Measurements from ENCODE around the gene IMMT. TPM values are rescaled to one million over a fixed set of nuclear protein-coding genes. Genes with fewer than 3 reads are reported as not detected.

The IMMT gene
- total RNA-seq, 8 experiments from 2014 or later, result 55.7 to 137 (median 72.7) TPM

GRCh38 chr2:86147793-86148192 lies 47.5 kb downstream of the IMMT start:
- Histone ChIP-seq H3K4me3 (no peak overlapping the region), H3K4me1 (replicated peaks in 1 of 2) (no peaks in the 10 kb centered on the region), H3K27ac (no peak overlapping the region)
- in situ Hi-C loops (cut with MboI; ENCODE audit: low pct_unique_long_range_greater_than_20kb in 2 of 9, low sequenced_read_pairs in 9 of 9, unreplicated experiment in 9 of 9), result no loop called here
- WGBS, 10 experiments, result 71 to 100% (median 100%) methylated on average over 1 to 2 of the region's 2 CpGs; no CpG with 5 or more reads in 3 of the 10 experiments
- no peak for ATAC-seq (replicated peaks in 6 of 8)

- in situ Hi-C loops (cut with MboI; ENCODE audit: low pct_unique_long_range_greater_than_20kb in 2 of 9, low sequenced_read_pairs in 9 of 9, unreplicated experiment in 9 of 9), result no loop called here
- 79 to 95% (median 92%) methylated on average over 2 to 11 of the region's 14 CpGs; no CpG with 5 or more reads in 1 of the 10 experiments for WGBS, 10 experiments
- no peak overlapping the region for H3K4me3 ChIP-seq
- H3K4me1 ChIP-seq (replicated peaks in 1 of 2), result no peaks in the 10 kb centered on the region
- ATAC-seq (replicated peaks in 6 of 8), result no peak
- H3K27ac ChIP-seq, result no peak overlapping the region
Observed at GRCh38 chr2:86143926-86144685, 51.2 kb downstream of the IMMT start.

- no peak overlapping the region for H3K4me3 ChIP-seq
- in situ Hi-C loops (cut with MboI; ENCODE audit: low pct_unique_long_range_greater_than_20kb in 2 of 9, low sequenced_read_pairs in 9 of 9, unreplicated experiment in 9 of 9), result no loop called here
- no peaks in the 10 kb centered on the region for H3K4me1 ChIP-seq (replicated peaks in 1 of 2)
- ATAC-seq (replicated peaks in 6 of 8), result no peak
- H3K27ac ChIP-seq, result no peak overlapping the region
- 0 to 100% (median 88%) methylated on average over 1 to 6 of the region's 6 CpGs; no CpG with 5 or more reads in 2 of the 10 experiments for WGBS, 10 experiments
Observed at GRCh38 chr2:86143307-86143706, 52.0 kb downstream of the IMMT start.

- in situ Hi-C loops (cut with MboI; ENCODE audit: low pct_unique_long_range_greater_than_20kb in 2 of 9, low sequenced_read_pairs in 9 of 9, unreplicated experiment in 9 of 9), result no loop called here
- Histone ChIP-seq H3K27ac (no peak overlapping the region), H3K4me3 (no peak overlapping the region), H3K4me1 (replicated peaks in 1 of 2) (no peaks in the 10 kb centered on the region)
- ATAC-seq (replicated peaks in 6 of 8), result no peak
- WGBS, 10 experiments, result 53 to 100% (median 77%) methylated on average over 1 to 3 of the region's 3 CpGs; no CpG with 5 or more reads in 2 of the 10 experiments
Observed at GRCh38 chr2:86142436-86143257, 52.6 kb downstream of the IMMT start.

- 60 to 100% (median 100%) methylated on average over 1 to 2 of the region's 4 CpGs; no CpG with 5 or more reads in 2 of the 10 experiments for WGBS, 10 experiments
- no peak for ATAC-seq (replicated peaks in 6 of 8)
- in situ Hi-C loops (cut with MboI; ENCODE audit: low pct_unique_long_range_greater_than_20kb in 2 of 9, low sequenced_read_pairs in 9 of 9, unreplicated experiment in 9 of 9), result no loop called here
- Histone ChIP-seq H3K4me3 (no peak overlapping the region), H3K27ac (no peak overlapping the region), H3K4me1 (replicated peaks in 1 of 2) (no peaks in the 10 kb centered on the region)
Observed at GRCh38 chr2:86140969-86141392, 54.3 kb downstream of the IMMT start.

- in situ Hi-C loops (cut with MboI; ENCODE audit: low pct_unique_long_range_greater_than_20kb in 2 of 9, low sequenced_read_pairs in 9 of 9, unreplicated experiment in 9 of 9), result no loop called here
- ATAC-seq (replicated peaks in 6 of 8), result no peak
- Histone ChIP-seq H3K4me1 (replicated peaks in 1 of 2) (no peaks in the 10 kb centered on the region), H3K27ac (no peak overlapping the region), H3K4me3 (no peak overlapping the region)
- 90 to 100% (median 94%) methylated on average over 1 to 4 of the region's 4 CpGs for WGBS, 10 experiments
Observed at GRCh38 chr2:86139981-86140380, 55.3 kb downstream of the IMMT start.

- no peak for ATAC-seq (replicated peaks in 6 of 8)
- no peaks in the 10 kb centered on the region for H3K4me1 ChIP-seq (replicated peaks in 1 of 2)
- no peak overlapping the region for H3K27ac ChIP-seq
- WGBS, 10 experiments, result 90 to 100% (median 97%) methylated on average over 2 to 4 of the region's 7 CpGs; no CpG with 5 or more reads in 4 of the 10 experiments
- H3K4me3 ChIP-seq, result no peak overlapping the region
- in situ Hi-C loops (cut with MboI; ENCODE audit: low pct_unique_long_range_greater_than_20kb in 2 of 9, low sequenced_read_pairs in 9 of 9, unreplicated experiment in 9 of 9), result no loop called here
Observed at GRCh38 chr2:86138736-86139625, 56.3 kb downstream of the IMMT start.

GRCh38 chr2:86136141-86136540 lies 59.1 kb downstream of the IMMT start:
- WGBS, 10 experiments, result 70 to 100% (median 83%) methylated on average over 1 to 2 of the region's 2 CpGs; no CpG with 5 or more reads in 5 of the 10 experiments
- in situ Hi-C loops (cut with MboI; ENCODE audit: low pct_unique_long_range_greater_than_20kb in 2 of 9, low sequenced_read_pairs in 9 of 9, unreplicated experiment in 9 of 9), result no loop called here
- Histone ChIP-seq H3K4me3 (no peak overlapping the region), H3K27ac (no peak overlapping the region), H3K4me1 (replicated peaks in 1 of 2) (no peaks in the 10 kb centered on the region)
- ATAC-seq (replicated peaks in 6 of 8), result no peak

- in situ Hi-C loops (cut with MboI; ENCODE audit: low pct_unique_long_range_greater_than_20kb in 2 of 9, low sequenced_read_pairs in 9 of 9, unreplicated experiment in 9 of 9), result no loop called here
- H3K4me1 ChIP-seq (replicated peaks in 1 of 2), result no peaks in the 10 kb centered on the region
- WGBS, 10 experiments, result 71 to 100% (median 100%) methylated on average over 1 to 2 of the region's 5 CpGs; no CpG with 5 or more reads in 7 of the 10 experiments
- no peak overlapping the region for H3K4me3 ChIP-seq
- peak in 1 of 8 experiments; percentile 44 for ATAC-seq (replicated peaks in 6 of 8)
- H3K27ac ChIP-seq, result no peak overlapping the region
Observed at GRCh38 chr2:86135653-86136052, 59.6 kb downstream of the IMMT start.

- H3K4me3 ChIP-seq, result no peak overlapping the region
- no peak for ATAC-seq (replicated peaks in 6 of 8)
- 80 to 100% (median 98%) methylated on average over 1 to 4 of the region's 4 CpGs; no CpG with 5 or more reads in 1 of the 10 experiments for WGBS, 10 experiments
- in situ Hi-C loops (cut with MboI; ENCODE audit: low pct_unique_long_range_greater_than_20kb in 2 of 9, low sequenced_read_pairs in 9 of 9, unreplicated experiment in 9 of 9), result no loop called here
- no peaks in the 10 kb centered on the region for H3K4me1 ChIP-seq (replicated peaks in 1 of 2)
- no peak overlapping the region for H3K27ac ChIP-seq
Observed at GRCh38 chr2:86134709-86135108, 60.6 kb downstream of the IMMT start.

GRCh38 chr2:86124683-86125082 lies 70.6 kb downstream of the IMMT start:
- ATAC-seq (replicated peaks in 6 of 8), result no peak
- Histone ChIP-seq H3K4me1 (replicated peaks in 1 of 2) (no peaks in the 10 kb centered on the region), H3K27ac (no peak overlapping the region), H3K4me3 (no peak overlapping the region)
- in situ Hi-C loops (cut with MboI; ENCODE audit: low pct_unique_long_range_greater_than_20kb in 2 of 9, low sequenced_read_pairs in 9 of 9, unreplicated experiment in 9 of 9), result no loop called here
- 75 to 100% (median 96%) methylated on average over 1 to 5 of the region's 5 CpGs for WGBS, 10 experiments

GRCh38 chr2:86123328-86123925 lies 71.8 kb downstream of the IMMT start:
- 76 to 100% (median 92%) methylated on average over 1 to 5 of the region's 5 CpGs for WGBS, 10 experiments
- no peak for ATAC-seq (replicated peaks in 6 of 8)
- no peak overlapping the region for H3K4me3 ChIP-seq
- H3K27ac ChIP-seq, result no peak overlapping the region
- no peaks in the 10 kb centered on the region for H3K4me1 ChIP-seq (replicated peaks in 1 of 2)
- in situ Hi-C loops (cut with MboI; ENCODE audit: low pct_unique_long_range_greater_than_20kb in 2 of 9, low sequenced_read_pairs in 9 of 9, unreplicated experiment in 9 of 9), result no loop called here

Data from motor neuron (in vitro differentiated cells).